ENCODE data around the gene HEPACAM2.
A peak's percentile ranks its signal among the peaks of the same experiment; 100 is the strongest.

Gene HEPACAM2

GRCh38 chr7:93194386-93194785 lies 31.9 kb downstream of the HEPACAM2 start:
- Histone ChIP-seq H3K4ac (ENCODE audit: low read depth in 1 of 2, low read length in 2 of 2) (no peak overlapping the region), H3K9ac (ENCODE audit: low read length) (no peak overlapping the region), H3K4me2 (ENCODE audit: low read length, poor library complexity, severe bottlenecking) (no peak overlapping the region), H3K23ac (ENCODE audit: low read length in 2 of 2) (no peak overlapping the region), H3K79me1 (replicated peaks; ENCODE audit: low read length, poor library complexity, severe bottlenecking) (no peaks in the 10 kb centered on the region), H3K18ac (ENCODE audit: low read depth in 1 of 2, low read length in 2 of 2) (no peak overlapping the region), H2BK120ac (ENCODE audit: low read depth, low read length) (no peak overlapping the region), H2BK15ac (ENCODE audit: low read depth, poor library complexity, severe bottlenecking) (no peak overlapping the region), H3K14ac (ENCODE audit: low read length in 2 of 2) (no peak overlapping the region), H3K4me3 (ENCODE audit: insufficient read depth in 1 of 2, low read depth in 1 of 2, low read length in 2 of 2) (no peak overlapping the region), H2AFZ (ENCODE audit: low read depth, low read length) (no peak overlapping the region), H3K36me3 (ENCODE audit: control insufficient read depth in 1 of 2, insufficient read depth in 2 of 2, low read depth in 1 of 2, low read length in 2 of 2) (no peaks in the 10 kb centered on the region), H2AK5ac (ENCODE audit: low read length, severe bottlenecking) (no peak overlapping the region), H3K9me3 (ENCODE audit: control insufficient read depth, low read length) (no peaks in the 10 kb centered on the region), H3K27me3 (ENCODE audit: control insufficient read depth in 1 of 2, insufficient read depth in 1 of 2, low read length in 2 of 2) (peaks cover 3 to 17% of the 10 kb centered on the region in 2 experiments), H4K8ac (ENCODE audit: low read length) (no peak overlapping the region), H2BK5ac (ENCODE audit: low read depth, low read length, poor library complexity, severe bottlenecking) (no peak overlapping the region), H4K91ac (ENCODE audit: low read length) (no peak overlapping the region), H3K4me1 (ENCODE audit: control insufficient read depth, insufficient read depth, low read depth, low read length) (no peaks in the 10 kb centered on the region), H2BK12ac (ENCODE audit: low read length in 2 of 2) (no peak overlapping the region), H3K27ac (ENCODE audit: low read length, poor library complexity, severe bottlenecking) (no peak overlapping the region)
- peak; percentile 24 for DNase-seq
- 53% methylated on average over 2 of the region's 3 CpGs for WGBS

GRCh38 chr7:93188870-93189634 lies 37.2 kb downstream of the HEPACAM2 start:
- Histone ChIP-seq H3K9ac (ENCODE audit: low read length) (no peak overlapping the region), H3K27ac (ENCODE audit: low read length, poor library complexity, severe bottlenecking) (no peak overlapping the region), H2AK5ac (ENCODE audit: low read length, severe bottlenecking) (no peak overlapping the region), H3K4ac (ENCODE audit: low read depth in 1 of 2, low read length in 2 of 2) (no peak overlapping the region), H2AFZ (ENCODE audit: low read depth, low read length) (no peak overlapping the region), H2BK12ac (ENCODE audit: low read length in 2 of 2) (no peak overlapping the region), H3K27me3 (ENCODE audit: control insufficient read depth in 1 of 2, insufficient read depth in 1 of 2, low read length in 2 of 2) (peaks cover 3 to 28% of the 10 kb centered on the region in 2 experiments), H3K23ac (ENCODE audit: low read length in 2 of 2) (no peak overlapping the region), H3K18ac (ENCODE audit: low read depth in 1 of 2, low read length in 2 of 2) (no peak overlapping the region), H2BK15ac (ENCODE audit: low read depth, poor library complexity, severe bottlenecking) (no peak overlapping the region), H3K4me3 (ENCODE audit: insufficient read depth in 1 of 2, low read depth in 1 of 2, low read length in 2 of 2) (no peak overlapping the region), H3K4me2 (ENCODE audit: low read length, poor library complexity, severe bottlenecking) (no peak overlapping the region), H4K91ac (ENCODE audit: low read length) (no peak overlapping the region), H3K9me3 (ENCODE audit: control insufficient read depth, low read length) (no peaks in the 10 kb centered on the region), H2BK120ac (ENCODE audit: low read depth, low read length) (no peak overlapping the region), H3K36me3 (ENCODE audit: control insufficient read depth in 1 of 2, insufficient read depth in 2 of 2, low read depth in 1 of 2, low read length in 2 of 2) (no peaks in the 10 kb centered on the region), H4K8ac (ENCODE audit: low read length) (no peak overlapping the region), H2BK5ac (ENCODE audit: low read depth, low read length, poor library complexity, severe bottlenecking) (no peak overlapping the region), H3K4me1 (ENCODE audit: control insufficient read depth, insufficient read depth, low read depth, low read length) (no peaks in the 10 kb centered on the region), H3K14ac (ENCODE audit: low read length in 2 of 2) (no peak overlapping the region), H3K79me1 (replicated peaks; ENCODE audit: low read length, poor library complexity, severe bottlenecking) (no peaks in the 10 kb centered on the region)
- DNase-seq = no peak
- WGBS = 100% methylated on average over 3 of the region's 6 CpGs

GRCh38 chr7:93185303-93186027 lies 40.8 kb downstream of the HEPACAM2 start:
- H2AK5ac ChIP-seq (ENCODE audit: low read length, severe bottlenecking) = no peak overlapping the region
- DNase-seq = no peak
- H3K14ac ChIP-seq (ENCODE audit: low read length in 2 of 2) = no peak overlapping the region
- no peak overlapping the region for H2BK12ac ChIP-seq (ENCODE audit: low read length in 2 of 2)
- H4K8ac ChIP-seq (ENCODE audit: low read length) = no peak overlapping the region
- H3K23ac ChIP-seq (ENCODE audit: low read length in 2 of 2) = no peak overlapping the region
- H3K36me3 ChIP-seq (ENCODE audit: control insufficient read depth in 1 of 2, insufficient read depth in 2 of 2, low read depth in 1 of 2, low read length in 2 of 2) = no peaks in the 10 kb centered on the region
- H3K9ac ChIP-seq (ENCODE audit: low read length) = no peak overlapping the region
- no peaks in the 10 kb centered on the region for H3K4me1 ChIP-seq (ENCODE audit: control insufficient read depth, insufficient read depth, low read depth, low read length)
- H3K4ac ChIP-seq (ENCODE audit: low read depth in 1 of 2, low read length in 2 of 2) = no peak overlapping the region
- H2BK15ac ChIP-seq (ENCODE audit: low read depth, poor library complexity, severe bottlenecking) = no peak overlapping the region
- H2BK120ac ChIP-seq (ENCODE audit: low read depth, low read length) = no peak overlapping the region
- no peak overlapping the region for H3K27ac ChIP-seq (ENCODE audit: low read length, poor library complexity, severe bottlenecking)
- H3K9me3 ChIP-seq (ENCODE audit: control insufficient read depth, low read length) = no peaks in the 10 kb centered on the region
- H3K4me3 ChIP-seq (ENCODE audit: insufficient read depth in 1 of 2, low read depth in 1 of 2, low read length in 2 of 2) = no peak overlapping the region
- H3K27me3 ChIP-seq (ENCODE audit: control insufficient read depth in 1 of 2, insufficient read depth in 1 of 2, low read length in 2 of 2) = peaks cover 10 to 15% of the 10 kb centered on the region in 2 experiments
- no peaks in the 10 kb centered on the region for H3K79me1 ChIP-seq (replicated peaks; ENCODE audit: low read length, poor library complexity, severe bottlenecking)
- H2AFZ ChIP-seq (ENCODE audit: low read depth, low read length) = no peak overlapping the region
- H3K4me2 ChIP-seq (ENCODE audit: low read length, poor library complexity, severe bottlenecking) = no peak overlapping the region
- no peak overlapping the region for H3K18ac ChIP-seq (ENCODE audit: low read depth in 1 of 2, low read length in 2 of 2)
- 32% methylated on average over 1 of the region's 1 CpG for WGBS
- H4K91ac ChIP-seq (ENCODE audit: low read length) = no peak overlapping the region
- no peak overlapping the region for H2BK5ac ChIP-seq (ENCODE audit: low read depth, low read length, poor library complexity, severe bottlenecking)

- Histone ChIP-seq H3K27me3 (ENCODE audit: control insufficient read depth in 1 of 2, insufficient read depth in 1 of 2, low read length in 2 of 2) (peaks cover 22 to 24% of the 10 kb centered on the region in 2 experiments), H3K4ac (ENCODE audit: low read depth in 1 of 2, low read length in 2 of 2) (no peak overlapping the region), H3K18ac (ENCODE audit: low read depth in 1 of 2, low read length in 2 of 2) (no peak overlapping the region)
These were observed 47.1 kb downstream of the HEPACAM2 start for GRCh38 chr7:93179173-93179572.

More at GRCh38 chr7:93179173-93179572, 47.1 kb downstream of the HEPACAM2 start:
- no peak overlapping the region for H2BK120ac ChIP-seq (ENCODE audit: low read depth, low read length)
- H3K79me1 ChIP-seq (replicated peaks; ENCODE audit: low read length, poor library complexity, severe bottlenecking) = no peaks in the 10 kb centered on the region
- no peak overlapping the region for H3K27ac ChIP-seq (ENCODE audit: low read length, poor library complexity, severe bottlenecking)
- no peak overlapping the region for H2AK5ac ChIP-seq (ENCODE audit: low read length, severe bottlenecking)
- H4K8ac ChIP-seq (ENCODE audit: low read length) = no peak overlapping the region
- DNase-seq = no peak
- H4K91ac ChIP-seq (ENCODE audit: low read length) = no peak overlapping the region
- H3K4me3 ChIP-seq (ENCODE audit: insufficient read depth in 1 of 2, low read depth in 1 of 2, low read length in 2 of 2) = no peak overlapping the region
- H2BK12ac ChIP-seq (ENCODE audit: low read length in 2 of 2) = no peak overlapping the region
- no peak overlapping the region for H2AFZ ChIP-seq (ENCODE audit: low read depth, low read length)
- no peak overlapping the region for H2BK5ac ChIP-seq (ENCODE audit: low read depth, low read length, poor library complexity, severe bottlenecking)
- no peaks in the 10 kb centered on the region for H3K36me3 ChIP-seq (ENCODE audit: control insufficient read depth in 1 of 2, insufficient read depth in 2 of 2, low read depth in 1 of 2, low read length in 2 of 2)
- no peak overlapping the region for H3K9ac ChIP-seq (ENCODE audit: low read length)
- no peak overlapping the region for H2BK15ac ChIP-seq (ENCODE audit: low read depth, poor library complexity, severe bottlenecking)
- H3K14ac ChIP-seq (ENCODE audit: low read length in 2 of 2) = no peak overlapping the region
- no peaks in the 10 kb centered on the region for H3K9me3 ChIP-seq (ENCODE audit: control insufficient read depth, low read length)
- H3K4me1 ChIP-seq (ENCODE audit: control insufficient read depth, insufficient read depth, low read depth, low read length) = no peaks in the 10 kb centered on the region
- no peak overlapping the region for H3K4me2 ChIP-seq (ENCODE audit: low read length, poor library complexity, severe bottlenecking)
- H3K23ac ChIP-seq (ENCODE audit: low read length in 2 of 2) = no peak overlapping the region

Measured in mesenchymal stem cell (in vitro differentiated cells and primary cell).